NCI-H1105 (cell line): ENCODE data around the gene FRG2C.
"Not testable (repeated sequence)": the region's sequence is repeated elsewhere in the genome, so short reads cannot be mapped to it uniquely, and the experiment has no call there.

Experiments
- DNase-seq: peaks from one replicate; lab custom pipeline; 2025; lab: John Stamatoyannopoulos, UW

Gene FRG2C

DNA sequence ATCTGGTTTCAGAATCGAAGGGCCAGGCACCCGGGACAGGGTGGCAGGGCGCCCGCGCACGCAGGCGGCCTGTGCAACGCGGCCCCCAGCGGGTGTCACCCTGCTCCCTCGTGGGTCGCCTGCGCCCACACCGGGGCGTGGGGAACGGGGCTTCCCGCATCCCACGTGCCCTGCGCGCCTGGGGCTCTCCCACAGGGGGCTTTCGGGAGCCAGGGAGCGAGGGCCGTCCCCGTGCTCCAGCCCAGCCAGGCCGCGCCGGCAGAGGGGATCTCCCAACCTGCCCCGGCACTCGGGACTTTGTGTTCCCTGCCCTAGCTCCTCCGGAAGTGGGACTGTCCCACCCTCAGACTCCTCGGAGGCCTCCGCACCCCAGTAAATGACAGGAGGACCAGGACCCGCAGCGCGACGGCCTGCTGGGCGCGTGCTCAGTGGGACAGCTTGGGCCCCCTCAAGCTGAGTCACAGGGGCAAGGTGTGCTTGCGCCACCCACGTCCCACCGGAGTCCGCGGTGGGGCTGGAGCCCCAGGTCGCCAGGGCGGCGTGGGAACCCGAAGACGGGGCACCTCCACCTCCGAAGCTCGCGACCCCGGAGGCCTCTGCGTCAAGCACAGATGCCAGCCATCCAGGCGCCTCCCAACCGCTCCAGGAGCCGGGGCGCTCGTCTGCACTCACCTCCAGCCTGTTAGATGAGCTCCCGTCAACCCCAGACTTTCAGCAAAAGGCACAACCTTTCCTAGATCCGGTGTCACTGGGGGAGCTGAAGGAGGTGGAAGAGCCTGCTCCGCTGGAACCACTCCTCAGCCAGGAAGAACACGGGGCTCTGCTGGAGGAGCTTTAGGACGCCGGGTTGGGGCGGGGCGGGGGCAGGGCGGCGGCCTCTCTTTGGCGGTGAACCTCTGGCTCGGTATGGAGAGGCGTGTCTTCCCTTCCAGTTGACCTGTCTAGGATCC lies 5.5 kb downstream of the FRG2C start:
- DNase-seq, result not testable (repeated sequence)

DNA sequence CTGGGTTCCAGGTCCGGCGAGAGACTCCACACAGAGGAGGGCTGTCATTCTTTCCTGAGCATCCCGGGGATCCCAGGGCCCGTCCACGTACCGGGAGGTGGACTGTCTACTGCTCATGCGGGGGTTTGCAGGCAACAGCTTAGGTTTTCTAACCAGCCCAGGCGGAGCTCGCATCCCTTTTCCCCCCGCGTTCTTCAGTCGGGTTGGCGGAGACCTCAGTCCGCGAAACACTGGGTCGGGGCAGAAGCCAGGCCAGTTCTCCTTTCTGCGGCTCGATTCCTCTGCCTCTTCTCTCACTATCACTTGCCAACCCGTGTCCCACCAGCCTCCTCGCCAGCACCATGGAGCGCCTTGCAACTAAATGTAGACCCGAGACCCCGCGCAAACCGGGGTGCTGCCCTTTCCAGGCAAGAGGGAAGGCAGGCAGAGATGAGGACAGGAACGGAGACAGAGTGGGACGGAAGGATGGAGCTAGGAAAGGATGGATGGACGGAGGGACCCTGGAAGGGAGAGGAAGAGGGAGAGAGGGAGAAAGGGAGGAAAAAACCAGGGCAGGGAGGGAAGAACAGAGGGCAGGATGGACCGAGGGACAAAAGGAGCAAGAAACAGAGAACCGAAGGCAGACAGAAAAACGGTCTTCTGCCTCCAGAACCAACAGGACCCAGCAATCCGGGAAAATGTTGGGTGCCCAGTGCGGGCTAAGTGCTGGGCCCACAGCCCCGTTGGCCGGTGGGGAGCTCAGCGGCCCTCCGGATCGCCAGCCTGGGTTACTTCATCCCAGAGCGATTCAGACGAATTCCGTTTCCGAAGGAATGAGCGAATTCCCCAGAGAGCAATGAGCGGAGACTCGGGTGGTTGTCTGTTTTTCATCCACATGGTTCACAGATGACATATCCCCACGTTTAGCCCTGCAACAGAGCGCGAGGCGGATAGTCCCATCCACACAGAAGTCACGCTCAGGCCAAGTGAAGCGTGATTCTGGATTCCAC lies 6.5 kb downstream of the FRG2C start:
- not testable (repeated sequence) for DNase-seq

DNA sequence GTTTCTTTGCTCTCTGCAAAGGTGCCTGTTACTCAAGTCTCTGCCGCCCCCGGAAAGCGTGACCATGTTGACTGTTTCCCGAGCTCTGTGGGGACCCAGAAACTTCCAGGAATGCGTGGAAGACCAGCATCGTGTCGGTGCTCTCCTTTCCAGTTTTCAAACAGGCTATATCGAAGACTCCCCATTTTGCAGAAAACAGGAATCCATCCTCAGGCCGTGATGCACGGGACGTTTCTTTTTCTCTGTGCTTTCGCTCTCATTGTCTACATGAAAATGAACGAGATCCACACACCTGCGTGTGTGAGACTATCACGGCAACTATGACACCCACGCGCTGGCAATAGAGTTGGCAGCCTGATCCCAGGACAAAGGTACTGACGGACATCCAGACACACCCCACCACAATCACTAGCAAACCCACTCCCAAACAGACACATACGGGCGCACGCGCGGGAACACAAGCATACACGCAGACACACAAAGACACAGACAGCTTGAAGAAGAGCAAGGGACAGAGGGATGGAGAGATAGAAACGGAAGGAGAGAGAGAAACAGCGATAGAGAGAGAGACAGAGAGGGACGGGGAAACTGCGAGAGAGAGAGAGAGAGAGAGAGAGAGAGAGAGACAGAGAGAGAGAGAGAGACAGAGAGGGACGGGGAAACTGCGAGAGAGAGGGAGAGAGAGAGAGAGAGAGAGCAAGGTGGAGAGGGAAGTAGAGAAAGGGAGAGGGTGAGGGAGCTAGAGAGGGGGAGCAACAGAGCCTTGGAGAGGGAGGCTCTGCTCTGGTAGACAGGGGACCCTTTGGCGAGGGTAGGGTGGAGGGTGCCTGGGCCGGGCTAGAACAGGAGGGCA lies 7.4 kb downstream of the FRG2C start:
- not testable (repeated sequence) for DNase-seq

DNA sequence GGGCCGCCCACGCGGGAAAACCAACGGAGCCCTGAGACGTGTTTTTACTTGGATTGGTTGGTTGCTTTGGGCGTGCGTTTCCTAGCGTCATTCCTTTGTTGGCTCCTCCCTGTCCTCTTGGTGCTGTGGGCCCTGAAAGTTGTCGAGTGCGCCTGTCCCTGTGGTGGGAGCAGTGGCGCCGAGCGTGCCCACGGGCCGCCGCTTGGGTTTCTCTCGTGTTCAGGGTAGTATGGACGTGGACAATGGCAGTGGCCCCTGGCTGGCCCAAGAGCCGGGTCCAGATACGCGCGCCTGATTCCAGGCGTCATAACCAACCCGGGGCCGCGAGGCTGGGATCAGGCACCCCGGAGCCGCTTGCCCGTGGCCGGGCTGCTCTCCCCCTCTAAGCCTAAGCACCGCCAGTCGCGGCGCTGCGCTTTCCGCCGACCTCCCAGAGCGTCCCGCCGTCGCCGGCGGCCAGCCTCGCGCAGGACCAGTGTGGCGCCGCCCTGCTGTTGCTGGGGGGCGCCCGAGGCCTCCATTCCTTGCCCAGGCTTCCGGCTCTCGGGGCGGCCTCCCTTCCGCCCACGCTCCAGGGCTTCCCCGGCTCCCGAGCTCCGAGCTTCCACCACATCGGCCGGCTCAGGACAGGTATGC lies 8.1 kb downstream of the FRG2C start:
- not testable (repeated sequence) for DNase-seq

DNA sequence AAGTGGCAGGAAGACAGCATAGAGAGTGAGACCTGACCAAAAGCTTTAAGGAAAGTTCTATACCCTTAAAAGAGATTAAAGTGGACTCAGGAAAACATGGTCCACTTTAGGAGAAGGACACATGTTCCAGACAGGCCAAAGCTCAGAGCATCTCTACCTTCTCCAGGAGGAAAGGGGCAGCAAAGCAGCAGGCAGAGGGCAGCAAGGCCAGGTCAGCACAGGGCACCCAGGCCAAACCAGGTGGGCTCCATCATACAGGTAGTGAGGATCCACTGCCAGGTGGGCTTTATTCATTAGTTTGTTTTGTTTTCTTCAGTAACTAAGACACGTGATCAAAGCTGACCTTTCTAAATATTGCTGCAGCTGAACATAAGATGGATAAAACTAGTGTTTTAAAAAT lies 19.8 kb downstream of the FRG2C start:
- not testable (repeated sequence) for DNase-seq

DNA sequence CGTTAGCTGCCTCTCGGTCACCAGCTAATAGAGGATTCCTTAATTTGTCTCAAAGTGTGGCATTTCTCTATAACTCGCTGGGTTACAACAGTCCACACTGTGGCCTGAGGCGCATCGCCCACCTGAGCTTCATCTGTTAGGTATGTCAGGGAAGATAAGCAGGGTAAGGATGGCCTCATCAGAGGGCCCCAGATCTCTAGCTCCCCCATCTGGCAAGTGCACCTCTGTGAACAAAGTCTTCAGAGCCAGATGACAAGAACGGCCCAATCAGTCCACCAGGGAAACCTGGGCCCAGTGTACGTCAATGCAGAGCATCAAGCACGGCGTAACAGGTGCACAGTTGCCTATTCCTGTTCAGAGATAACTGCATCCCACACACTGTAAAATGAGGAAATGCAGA lies 23.2 kb downstream of the FRG2C start:
- DNase-seq, result no peak

DNA sequence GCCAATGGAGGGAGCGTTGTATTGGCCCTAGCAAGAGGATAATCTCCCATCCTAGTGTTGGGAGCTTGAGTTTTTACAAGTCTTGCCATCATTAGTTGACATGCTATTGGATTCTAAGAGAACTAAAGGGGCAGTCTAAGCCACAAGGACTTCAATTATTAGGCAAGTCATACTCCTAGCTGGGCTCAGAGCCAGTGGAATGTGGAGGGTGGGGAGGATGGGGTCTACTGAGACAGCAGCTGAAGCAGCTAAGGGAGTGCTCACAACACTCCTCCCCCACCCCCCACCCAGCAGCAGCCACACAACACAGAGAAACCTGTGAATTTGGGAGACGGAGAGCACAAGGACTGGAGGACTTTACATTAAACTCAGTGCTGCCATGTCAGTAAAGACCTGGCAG lies 27.9 kb downstream of the FRG2C start:
- no peak for DNase-seq
